Neuronal stem cell (in vitro differentiated cells): ENCODE data around the gene AP1S3.

ENCODE experiments used
- DNase-seq: peaks from one replicate; pipeline ENCODE4 v3.0.0-alpha.2; 2013; ENCODE audit warnings: low spot score
- H2AFZ ChIP-seq: one replicate; pipeline ENCODE4 v1.6.1; 2013; ENCODE audit warnings: mild to moderate bottlenecking, low read length, inconsistent platforms
- H2AK5ac ChIP-seq: 2 replicates; pipeline ENCODE4 v1.6.1; 2013; ENCODE audit warnings: low read depth, mild to moderate bottlenecking, inconsistent platforms, low read length, moderate library complexity, mixed read lengths
- H2BK120ac ChIP-seq: 2 replicates; pipeline ENCODE4 v1.6.1; 2013; ENCODE audit warnings: low read depth, mild to moderate bottlenecking, inconsistent platforms, low read length, moderate library complexity, mixed read lengths
- H2BK12ac ChIP-seq: one replicate; pipeline ENCODE4 v1.6.1; 2013; ENCODE audit warnings: low read length, inconsistent platforms
- H2BK15ac ChIP-seq: 2 replicates; pipeline ENCODE4 v1.6.1; 2013; ENCODE audit warnings: mild to moderate bottlenecking, low read length, inconsistent platforms, mixed read lengths
- H2BK5ac ChIP-seq: one replicate; pipeline ENCODE4 v1.6.1; 2013; ENCODE audit warnings: inconsistent platforms, mild to moderate bottlenecking, low read length, moderate library complexity
- H3K14ac ChIP-seq: one replicate; pipeline ENCODE4 v1.6.1; 2013; ENCODE audit warnings: low read length, inconsistent platforms
- H3K18ac ChIP-seq: 2 replicates; pipeline ENCODE4 v1.6.1; 2013; ENCODE audit warnings: low read length, inconsistent platforms
- H3K23ac ChIP-seq: 2 replicates; pipeline ENCODE4 v1.6.1; 2013; ENCODE audit warnings: low read depth, mild to moderate bottlenecking, mixed read lengths, low read length, inconsistent platforms; ENCODE audit not compliant: poor library complexity
- H3K27ac ChIP-seq: replicated peaks from 3 replicates; pipeline ENCODE4 v1.5.1; 2013; ENCODE audit warnings: low read length, inconsistent platforms
- H3K27me3 ChIP-seq, 3 experiments: 2 replicates each; pipeline ENCODE4 v1.6.1; 2013; ENCODE audit warnings: low read length in 3 of 3, mild to moderate bottlenecking in 2 of 3, inconsistent platforms in 1 of 3, low read depth in 1 of 3, mixed read lengths in 1 of 3, moderate library complexity in 1 of 3; ENCODE audit not compliant: control insufficient read depth in 3 of 3, insufficient read depth in 3 of 3
- H3K36me3 ChIP-seq, 2 donors: replicated peaks in 1 of 2; 2 replicates each; pipeline ENCODE4 v1.6.1; 2013; ENCODE audit warnings: low read length in 2 of 2; ENCODE audit not compliant: control insufficient read depth in 2 of 2, insufficient read depth in 2 of 2
- H3K4ac ChIP-seq: 2 replicates; pipeline ENCODE4 v1.6.1; 2013; ENCODE audit warnings: inconsistent platforms, mild to moderate bottlenecking, low read length, moderate library complexity
- H3K4me1 ChIP-seq, 2 donors: 1 replicate in 1 of 2; 2 replicates in 1 of 2; pipeline ENCODE4 v1.6.1; 2013; ENCODE audit warnings: low read length in 2 of 2, low read depth in 1 of 2; ENCODE audit not compliant: control insufficient read depth in 2 of 2, insufficient read depth in 1 of 2
- H3K4me2 ChIP-seq: one replicate; pipeline ENCODE4 v1.6.1; 2013; ENCODE audit warnings: mild to moderate bottlenecking, low read length, inconsistent platforms; ENCODE audit not compliant: insufficient read depth, poor library complexity, severe bottlenecking
- H3K4me3 ChIP-seq, 2 donors: 2 replicates each; pipeline ENCODE4 v1.5.1; 2013; ENCODE audit warnings: low read length in 2 of 2, mild to moderate bottlenecking in 2 of 2, inconsistent platforms in 1 of 2, moderate library complexity in 1 of 2
- H3K79me1 ChIP-seq: one replicate; pipeline ENCODE4 v1.6.1; 2013; ENCODE audit warnings: low read depth, mild to moderate bottlenecking, inconsistent platforms, low read length, moderate library complexity
- H3K9ac ChIP-seq: one replicate; pipeline ENCODE4 v1.6.1; 2013; ENCODE audit warnings: mild to moderate bottlenecking, low read depth, low read length, inconsistent platforms; ENCODE audit not compliant: poor library complexity
- H3K9me3 ChIP-seq, 2 donors: replicated peaks in 1 of 2; 2 replicates each; pipeline versions ENCODE3 to v1.6.1; 2013; ENCODE audit warnings: low read length in 2 of 2, mild to moderate bottlenecking in 2 of 2, inconsistent platforms in 1 of 2, low read depth in 1 of 2, mixed read lengths in 1 of 2, moderate library complexity in 1 of 2; ENCODE audit not compliant: control insufficient read depth in 2 of 2, insufficient read depth in 1 of 2
- H4K8ac ChIP-seq: one replicate; pipeline ENCODE4 v1.6.1; 2013; ENCODE audit warnings: low read depth, mild to moderate bottlenecking, inconsistent platforms, low read length, moderate library complexity
- H4K91ac ChIP-seq: one replicate; pipeline ENCODE4 v1.6.1; 2013; ENCODE audit warnings: low read length, low read depth, mild to moderate bottlenecking, inconsistent platforms; ENCODE audit not compliant: poor library complexity
- WGBS, 2 donors: extraction: QIAGEN DNeasy Blood & Tissue Kit; methylation state at CpG; one replicate each; pipeline ENCODE4 v1.1.7; 2013; ENCODE audit warnings: missing lambda C conversion rate in 2 of 2, mixed read lengths in 1 of 2; ENCODE audit not compliant: insufficient read length in 2 of 2, insufficient replicate concordance in 1 of 2; ENCODE audit errors: extremely low coverage in 2 of 2; 5-methylcytosine and 5-hydroxymethylcytosine counted together

AP1S3 gene

GRCh38 chr2:223882715-223883114, 45.3 kb upstream of the AP1S3 start:
- whole genome bisulfite sequencing, 2 donors, result no CpG with 5 or more reads among the region's 5 CpGs
- Histone ChIP-seq H4K8ac (no peak overlapping the region), H2BK15ac (no peak overlapping the region), H3K4ac (no peak overlapping the region), H2BK5ac (no peak overlapping the region), H2BK120ac (no peak overlapping the region), H3K4me3 (no peak overlapping the region), H2BK12ac (no peak overlapping the region), H3K9ac (no peak overlapping the region), H3K23ac (no peak overlapping the region), H3K27me3 (no peaks in the 10 kb centered on the region), H2AFZ (no peak overlapping the region), H3K4me1 (peaks cover 0 to 1% of the 10 kb centered on the region in 2 donors), H3K9me3 (no peaks in the 10 kb centered on the region), H4K91ac (no peak overlapping the region), H3K14ac (no peak overlapping the region), H3K18ac (no peak overlapping the region), H3K79me1 (no peaks in the 10 kb centered on the region), H2AK5ac (no peak overlapping the region), H3K36me3 (peaks cover 15 to 89% of the 10 kb centered on the region in 2 donors), H3K27ac (no peak overlapping the region), H3K4me2 (no peak overlapping the region)
- DNase-seq, result no peak

DNA sequence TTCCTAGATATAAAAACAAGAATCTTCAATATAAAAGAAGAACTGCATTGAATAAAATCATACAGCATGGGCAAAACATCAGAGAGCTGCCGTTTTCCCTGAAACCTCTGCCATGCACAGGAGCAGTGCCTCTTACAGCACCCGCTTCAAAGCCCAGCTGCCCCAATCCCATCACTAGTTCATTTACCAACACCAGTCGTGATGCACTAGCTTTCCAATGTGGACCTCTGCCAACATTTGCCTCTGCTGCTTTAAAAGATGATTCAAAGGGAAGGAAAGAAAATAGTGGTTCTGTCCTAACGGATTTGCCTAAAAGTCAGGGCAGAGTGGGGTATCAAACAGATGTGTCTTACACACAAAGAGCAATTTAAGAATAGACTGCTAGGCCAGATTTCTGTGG, 43.4 kb upstream of the AP1S3 start:
- Histone ChIP-seq H3K4me1 (no peaks in the 10 kb centered on the region), H2BK15ac (no peak overlapping the region), H3K9me3 (no peaks in the 10 kb centered on the region), H2AFZ (no peak overlapping the region), H3K27me3 (no peaks in the 10 kb centered on the region), H2BK120ac (no peak overlapping the region), H3K23ac (no peak overlapping the region), H4K8ac (no peak overlapping the region), H3K27ac (no peak overlapping the region), H4K91ac (no peak overlapping the region), H2BK5ac (no peak overlapping the region), H2BK12ac (no peak overlapping the region), H3K36me3 (peaks cover 16 to 94% of the 10 kb centered on the region in 2 donors), H3K18ac (no peak overlapping the region), H3K9ac (no peak overlapping the region), H3K14ac (no peak overlapping the region), H2AK5ac (no peak overlapping the region), H3K79me1 (no peaks in the 10 kb centered on the region), H3K4ac (no peak overlapping the region), H3K4me2 (no peak overlapping the region), H3K4me3 (no peak overlapping the region)
- DNase-seq, result no peak
- WGBS, 2 donors, result no CpG with 5 or more reads among the region's 4 CpGs

DNA sequence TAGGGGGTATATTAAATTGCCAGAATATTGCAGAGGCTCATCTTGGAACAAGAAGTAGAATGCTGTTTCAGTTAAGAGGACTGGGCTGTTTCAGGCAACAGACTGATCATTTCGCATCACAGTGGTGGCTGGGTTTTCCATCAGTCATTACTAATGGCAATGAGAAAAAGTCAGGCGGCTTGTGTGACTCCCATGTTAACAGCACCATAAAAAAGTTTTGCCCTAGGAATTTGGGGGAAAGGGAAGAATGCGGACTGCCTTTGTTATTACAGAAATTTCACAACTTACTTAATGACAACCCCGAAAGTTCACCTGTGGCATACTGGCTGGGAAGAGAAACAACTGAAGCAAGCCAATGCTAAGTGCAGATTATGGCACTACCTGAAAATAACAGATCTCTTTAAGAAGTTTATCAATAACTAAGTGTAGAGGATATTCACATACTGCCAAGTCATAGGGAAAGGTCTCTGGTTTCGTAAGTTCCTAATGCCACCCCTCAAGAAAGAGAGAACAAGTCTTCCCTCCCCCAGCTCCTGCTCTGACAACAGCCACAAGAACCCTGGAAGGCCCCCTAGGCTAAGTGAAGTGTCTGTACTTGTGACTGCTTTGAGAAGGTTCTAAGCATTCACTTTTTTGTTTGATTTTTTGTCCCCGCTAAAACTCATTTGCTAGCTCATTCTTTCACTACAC, 40.5 kb upstream of the AP1S3 start:
- Histone ChIP-seq H3K79me1 (no peaks in the 10 kb centered on the region), H3K27ac (no peak overlapping the region), H2BK12ac (no peak overlapping the region), H3K14ac (no peak overlapping the region), H2AK5ac (no peak overlapping the region), H3K18ac (no peak overlapping the region), H2BK15ac (no peak overlapping the region), H3K4me2 (no peak overlapping the region), H3K27me3 (no peaks in the 10 kb centered on the region), H3K9ac (no peak overlapping the region), H3K36me3 (peaks cover 23 to 89% of the 10 kb centered on the region in 2 donors), H4K91ac (no peak overlapping the region), H2BK5ac (no peak overlapping the region), H2BK120ac (no peak overlapping the region), H3K4me3 (no peak overlapping the region), H3K4me1 (no peaks in the 10 kb centered on the region), H3K4ac (no peak overlapping the region), H4K8ac (no peak overlapping the region), H3K23ac (no peak overlapping the region), H2AFZ (no peak overlapping the region), H3K9me3 (no peaks in the 10 kb centered on the region)
- no peak for DNase-seq
- no CpG with 5 or more reads among the region's 6 CpGs for WGBS, 2 donors

GRCh38 chr2:223873672-223874071, 36.3 kb upstream of the AP1S3 start:
- no peak for DNase-seq
- H2BK120ac ChIP-seq, result no peak overlapping the region
- no peak overlapping the region for H2BK5ac ChIP-seq
- H3K9me3 ChIP-seq, result no peaks in the 10 kb centered on the region
- no peak overlapping the region for H3K14ac ChIP-seq
- no peak overlapping the region for H2AFZ ChIP-seq
- H3K27me3 ChIP-seq, result no peaks in the 10 kb centered on the region
- H3K18ac ChIP-seq, result no peak overlapping the region
- H3K4me3 ChIP-seq, result no peak overlapping the region
- no peak overlapping the region for H4K8ac ChIP-seq
- no peak overlapping the region for H3K23ac ChIP-seq
- H2BK15ac ChIP-seq, result no peak overlapping the region
- WGBS, 2 donors, result no CpG with 5 or more reads among the region's 3 CpGs
- H3K79me1 ChIP-seq, result no peaks in the 10 kb centered on the region
- no peak overlapping the region for H3K4me2 ChIP-seq
- H2BK12ac ChIP-seq, result no peak overlapping the region
- no peak overlapping the region for H2AK5ac ChIP-seq
- H3K4me1 ChIP-seq, result no peaks in the 10 kb centered on the region
- no peak overlapping the region for H4K91ac ChIP-seq
- no peak overlapping the region for H3K4ac ChIP-seq
- no peak overlapping the region for H3K27ac ChIP-seq
- peaks cover 16 to 66% of the 10 kb centered on the region in 2 donors for H3K36me3 ChIP-seq
- no peak overlapping the region for H3K9ac ChIP-seq
